NCI-H1694 (cell line): ENCODE measurements around the gene TMEM52.
A peak's percentile ranks its signal among the peaks of the same experiment; 100 is the strongest.

Experiments used
- DNase-seq: peaks from one replicate; lab custom pipeline; 2025; lab: John Stamatoyannopoulos, UW

The TMEM52 gene

DNA sequence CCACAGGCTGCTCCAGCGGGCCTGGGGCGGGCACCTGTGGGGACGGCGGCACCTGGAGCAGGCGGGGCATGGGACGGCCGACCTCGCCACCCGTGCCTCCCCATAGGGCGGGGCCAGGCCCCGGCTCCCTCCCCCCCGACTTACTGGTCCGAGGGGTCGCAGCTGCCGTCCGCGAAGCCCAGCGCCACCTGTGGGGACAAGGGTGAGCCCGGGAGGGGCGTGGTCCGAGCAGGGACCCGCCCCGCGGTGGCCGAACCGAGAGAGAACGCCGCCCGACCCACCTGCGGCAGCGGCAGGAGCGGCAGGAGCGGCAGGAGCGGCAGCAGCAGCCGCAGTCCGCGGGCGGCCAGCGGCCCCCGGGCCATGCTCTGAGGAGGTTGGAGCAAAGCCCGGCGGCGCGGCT is at the start of gene TMEM52:
TSS of gene TMEM52 (minus strand) at position 379 of the 403 bp plus-strand sequence. CDS start at position 365, 14 bp downstream.
- DNase-seq: no peak

- DNase-seq: no peak
Observed at GRCh38 chr1:1967879-1968278, 48.8 kb upstream of the TMEM52 start.

DNA sequence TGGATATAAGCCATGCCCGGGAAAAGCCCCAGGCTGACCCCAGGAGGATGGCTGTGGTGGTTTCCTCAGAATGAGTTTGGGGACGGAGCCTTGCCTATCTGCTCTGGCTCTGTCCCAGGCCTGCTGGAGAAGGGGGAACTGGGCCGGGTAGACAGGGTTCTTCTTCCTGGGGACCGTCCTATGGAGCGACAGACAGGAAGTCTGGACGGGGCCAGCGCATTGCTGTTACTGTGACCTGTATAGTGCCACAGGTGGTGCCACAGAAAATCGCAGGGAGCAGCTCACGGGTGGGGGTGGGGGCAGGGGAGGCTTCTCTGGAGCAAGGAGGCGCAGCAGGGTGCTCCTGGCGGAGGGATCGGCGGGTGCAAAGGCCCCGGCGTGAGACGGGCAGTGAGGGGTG is 48.1 kb upstream of the TMEM52 start:
- no peak for DNase-seq

DNA sequence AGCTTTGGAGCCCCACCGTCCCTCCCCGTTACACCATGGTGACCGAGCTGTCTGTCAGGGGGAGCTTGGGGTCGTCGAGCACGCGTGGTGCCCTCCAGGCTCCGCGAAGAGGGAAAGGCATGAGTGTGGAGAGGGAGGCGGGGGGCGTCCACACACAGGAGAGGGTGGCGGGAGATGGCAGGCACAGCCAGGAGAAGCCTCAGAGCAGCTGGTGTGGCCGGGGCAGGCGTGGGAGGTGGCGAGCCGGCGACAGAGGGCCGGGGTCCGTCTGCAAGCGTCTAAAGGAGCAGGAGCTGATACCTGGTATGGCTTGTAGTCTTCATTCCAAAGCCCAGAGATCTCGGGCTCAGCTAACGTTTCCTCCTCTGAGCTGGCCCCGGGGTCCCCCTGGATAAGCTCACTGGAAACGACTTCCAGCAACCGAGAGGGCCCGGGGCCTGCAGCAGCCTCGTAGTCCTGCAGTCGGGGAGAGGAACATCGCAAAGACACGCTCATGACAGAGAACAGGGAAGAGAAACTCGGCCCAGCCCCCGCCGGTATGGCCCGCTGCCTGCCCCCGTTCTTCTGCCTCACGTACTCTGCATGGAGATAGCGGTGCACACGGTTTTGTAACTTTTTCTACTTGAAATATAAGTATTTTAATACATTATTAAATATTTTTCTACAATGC is 47.1 kb upstream of the TMEM52 start:
- no peak for DNase-seq

GRCh38 chr1:1965546-1965945 is 46.5 kb upstream of the TMEM52 start:
- DNase-seq: no peak

GRCh38 chr1:1964811-1965210 is 45.7 kb upstream of the TMEM52 start:
- DNase-seq: no peak

- DNase-seq: no peak
Observed at GRCh38 chr1:1963570-1963969, 44.5 kb upstream of the TMEM52 start.

DNA sequence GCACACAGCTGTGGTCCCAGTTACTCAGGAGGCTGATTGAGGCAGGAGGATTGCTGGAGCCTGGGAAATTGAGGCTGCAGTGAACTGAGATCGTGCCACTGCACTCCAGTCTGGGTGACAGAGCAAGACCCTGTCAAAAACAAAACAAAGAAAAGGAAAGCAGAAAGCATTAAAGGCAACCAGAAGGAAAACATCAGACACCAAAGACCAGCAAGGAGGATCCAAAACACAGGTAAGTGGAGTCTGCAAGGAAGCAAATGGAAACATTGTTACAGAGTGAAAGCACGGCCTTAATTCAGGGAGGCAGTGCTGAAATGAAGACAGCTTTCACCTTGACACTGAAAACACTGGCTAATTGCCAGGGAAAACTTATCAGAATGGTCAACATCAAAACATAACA is 43.7 kb upstream of the TMEM52 start:
- DNase-seq: no peak

GRCh38 chr1:1960480-1961196 is 41.6 kb upstream of the TMEM52 start:
- no peak for DNase-seq

GRCh38 chr1:1959840-1960479 is 40.9 kb upstream of the TMEM52 start:
- peak; percentile 80 for DNase-seq

GRCh38 chr1:1959459-1959839 is 40.4 kb upstream of the TMEM52 start:
- no peak for DNase-seq

GRCh38 chr1:1958071-1958541 is 39.0 kb upstream of the TMEM52 start:
- no peak for DNase-seq

DNA sequence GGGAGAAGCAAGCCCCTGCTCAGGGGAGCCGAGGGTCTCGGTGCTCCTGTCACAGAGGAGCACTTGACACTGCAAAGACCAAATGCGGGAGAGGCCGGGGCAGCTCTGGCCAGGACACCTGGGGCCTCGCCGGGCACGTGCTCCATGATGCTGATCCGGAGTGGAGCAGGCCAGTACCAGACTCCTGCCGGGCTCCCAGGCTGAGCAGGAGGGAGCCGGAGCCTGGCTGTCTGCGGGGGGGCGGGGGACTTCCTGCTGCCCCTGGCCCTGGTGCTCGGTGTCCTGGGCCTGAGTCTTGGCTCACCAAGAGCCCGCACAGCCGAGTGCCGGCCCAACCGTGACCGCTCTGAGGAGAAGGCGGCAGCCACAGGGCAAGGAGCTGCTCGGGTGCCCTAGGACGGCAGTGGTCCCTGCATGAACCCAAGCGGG is 38.5 kb upstream of the TMEM52 start:
- no peak for DNase-seq

DNA sequence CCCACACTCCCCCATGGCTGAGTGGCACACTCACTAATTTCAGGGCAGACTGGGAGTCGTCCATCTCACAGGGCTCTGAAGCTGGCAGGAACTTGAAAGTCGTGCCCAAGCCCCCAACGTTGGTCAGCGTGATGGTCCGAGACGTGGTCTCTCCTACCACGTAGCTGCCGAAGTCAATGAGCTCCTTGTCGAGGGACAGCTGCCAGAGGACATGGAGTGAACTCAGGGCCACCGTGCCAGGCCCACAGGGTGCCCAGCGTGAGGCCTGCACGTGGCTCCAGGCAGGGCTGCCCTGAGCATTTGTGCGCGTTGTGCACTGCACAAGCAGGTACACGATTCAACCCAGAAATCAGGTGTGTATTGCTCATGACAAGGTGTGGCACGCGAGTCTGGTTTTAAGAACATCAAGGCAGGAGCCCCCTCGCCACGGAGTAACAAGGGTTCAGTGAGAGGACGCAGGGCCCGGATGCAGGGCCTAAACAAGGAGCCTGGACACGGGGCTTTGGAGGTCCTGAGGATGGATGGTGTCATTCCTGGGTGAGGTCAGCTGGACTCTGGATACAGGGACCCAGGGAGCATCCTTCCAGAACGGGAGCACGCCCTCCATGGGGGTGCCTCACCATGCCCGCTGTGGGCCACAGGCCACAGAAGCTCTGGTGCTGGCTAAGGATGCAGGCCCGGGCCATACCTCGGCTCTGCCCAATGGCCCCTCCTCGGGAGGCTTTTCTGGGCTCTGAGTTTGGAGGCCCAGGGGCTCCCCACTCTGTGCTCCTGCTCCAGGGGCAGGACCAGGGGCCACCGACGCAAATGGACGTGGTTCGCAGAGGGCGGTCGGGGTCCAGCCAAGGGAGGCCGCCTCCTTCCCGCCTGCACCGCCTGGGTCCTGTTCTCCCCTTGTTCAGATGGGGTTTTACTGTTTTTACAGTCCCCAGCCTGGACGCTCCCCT is 37.8 kb upstream of the TMEM52 start:
- no peak for DNase-seq

DNA sequence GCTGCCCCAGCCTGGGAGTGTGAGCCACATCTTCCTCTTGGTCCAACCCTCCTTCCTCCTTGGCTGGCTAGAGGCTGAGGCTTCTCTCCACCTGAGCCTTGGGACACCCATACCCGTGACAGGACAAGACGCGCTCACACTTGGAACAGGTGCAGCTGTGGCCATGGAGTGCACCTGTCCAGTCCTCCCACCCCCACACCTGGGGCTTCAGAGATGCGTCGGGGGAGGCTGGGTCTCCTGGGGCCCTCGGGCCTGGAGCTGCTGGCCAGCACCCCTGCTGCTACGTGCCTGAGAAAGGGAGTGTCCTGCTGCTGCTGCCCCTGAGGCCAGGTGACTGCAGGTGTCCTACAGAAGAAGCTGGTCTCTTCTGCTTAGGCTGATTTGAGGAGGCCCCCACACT is 37.0 kb upstream of the TMEM52 start:
- no peak for DNase-seq

DNA sequence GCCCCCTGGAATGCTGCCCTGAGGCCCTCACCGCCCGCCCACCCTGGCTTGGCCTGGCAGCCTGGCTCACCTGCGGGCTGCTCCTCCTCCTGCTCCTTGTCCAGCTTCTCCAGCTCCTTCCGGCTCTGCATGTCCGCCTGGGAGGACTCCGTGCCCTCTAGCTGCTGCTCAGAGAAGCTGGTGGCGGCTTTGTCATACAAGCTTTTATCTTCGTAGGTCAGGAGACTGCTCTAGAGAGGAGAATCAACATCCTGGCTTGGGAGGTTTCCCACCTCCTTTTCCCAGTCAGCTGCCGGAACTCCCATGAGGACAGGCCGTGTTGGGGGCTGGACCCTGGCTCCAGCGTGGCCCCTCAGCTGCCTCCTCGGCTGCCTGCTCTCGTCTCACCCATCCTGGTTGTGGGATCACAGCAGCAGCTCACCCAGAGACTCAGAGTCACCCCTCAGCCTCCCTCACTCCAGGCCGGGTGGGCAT is 36.6 kb upstream of the TMEM52 start:
- no peak for DNase-seq

GRCh38 chr1:1954831-1955441 is 35.9 kb upstream of the TMEM52 start:
- DNase-seq: no peak

GRCh38 chr1:1954015-1954414 is 34.9 kb upstream of the TMEM52 start:
- no peak for DNase-seq

DNA sequence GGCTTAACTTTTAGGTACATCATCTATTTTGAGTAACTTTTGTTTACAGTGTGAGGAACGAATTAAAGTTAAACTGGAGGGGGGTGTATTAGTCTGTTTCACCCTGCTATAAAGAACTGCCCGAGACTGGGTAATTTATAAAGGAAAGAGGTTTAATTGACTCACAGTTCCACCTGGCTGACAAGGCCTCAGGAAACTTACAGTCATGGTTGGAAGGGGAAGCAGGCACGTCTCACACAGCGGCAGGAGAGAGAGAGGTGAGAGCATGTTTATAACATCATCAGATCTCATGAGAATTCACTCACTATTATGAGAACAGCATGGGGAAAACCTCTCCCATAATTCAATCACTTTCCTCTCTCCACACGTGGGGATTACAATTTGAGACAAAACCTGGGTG is 31.9 kb upstream of the TMEM52 start:
- no peak for DNase-seq

- no peak for DNase-seq
Observed at GRCh38 chr1:1948783-1949182, 29.7 kb upstream of the TMEM52 start.

DNA sequence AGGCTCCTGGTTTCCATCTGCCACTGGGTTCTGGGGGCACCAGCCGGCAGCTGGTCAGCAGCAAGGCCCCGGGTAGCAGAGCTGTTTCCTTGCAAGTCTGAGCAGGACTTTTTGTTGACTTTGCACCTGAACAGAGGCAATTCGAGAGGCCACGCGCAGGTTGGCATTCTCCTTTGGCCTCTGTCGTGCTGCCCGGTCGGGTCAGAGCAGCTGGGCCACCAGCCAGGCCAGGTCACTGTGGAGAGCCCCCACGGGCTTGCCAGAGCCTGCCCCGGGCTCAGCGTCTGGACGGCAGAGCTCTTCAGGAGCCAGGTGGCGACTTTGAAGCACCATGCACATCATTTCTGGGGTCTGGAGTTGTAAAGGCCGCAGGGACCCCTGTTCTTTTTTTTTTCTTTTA is 28.4 kb upstream of the TMEM52 start:
- no peak for DNase-seq
